Type B pancreatic cell (in vitro differentiated cells): ENCODE measurements around the gene KIF4B. TPM values are rescaled to one million over a fixed set of nuclear protein-coding genes. Genes with fewer than 3 reads are reported as not detected.

Experiments
- DNase-seq: peaks from one replicate; pipeline ENCODE4 v3.0.0; 2021; ENCODE audit warnings: mixed read lengths; ENCODE audit not compliant: unreplicated experiment; ENCODE audit errors: extremely low spot score
- H3K27ac Mint-ChIP-seq: 2 replicates; pipeline ENCODE4 v1.8.0; 2021; ENCODE audit warnings: mild to moderate bottlenecking, mixed read lengths
- H3K27me3 Mint-ChIP-seq: 2 replicates; pipeline ENCODE4 v1.8.0; 2021; ENCODE audit warnings: mixed read lengths
- H3K36me3 Mint-ChIP-seq: 2 replicates; pipeline ENCODE4 v1.8.0; 2021; ENCODE audit warnings: mixed read lengths
- H3K4me1 Mint-ChIP-seq: one replicate; pipeline ENCODE4 v1.8.0; 2021; ENCODE audit warnings: mixed read lengths; ENCODE audit not compliant: unreplicated experiment
- H3K4me3 Mint-ChIP-seq: 2 replicates; pipeline ENCODE4 v1.8.0; 2021; ENCODE audit warnings: mild to moderate bottlenecking, mixed read lengths
- H3K9me3 Mint-ChIP-seq: 2 replicates; pipeline ENCODE4 v1.8.0; 2021; ENCODE audit warnings: mixed read lengths
- total RNA-seq: library from RNA; stranded (reverse); gene quantifications from 2 replicates; pipeline ENCODE4 v1.2.1, GENCODE V29; 2021; ENCODE audit warnings: low replicate concordance
- TF ChIP-seq, protein P1 (sequence below): fragments of 200-600 bp; sonication (generic); conservative IDR thresholded peaks from 2 replicates; pipeline ENCODE4 v1.5.0; 2021; ENCODE audit warnings: antibody characterized with exemption, mild to moderate bottlenecking

KIF4B gene
- total RNA-seq, 1 donor from 2014 or later = 0.17 TPM

DNA sequence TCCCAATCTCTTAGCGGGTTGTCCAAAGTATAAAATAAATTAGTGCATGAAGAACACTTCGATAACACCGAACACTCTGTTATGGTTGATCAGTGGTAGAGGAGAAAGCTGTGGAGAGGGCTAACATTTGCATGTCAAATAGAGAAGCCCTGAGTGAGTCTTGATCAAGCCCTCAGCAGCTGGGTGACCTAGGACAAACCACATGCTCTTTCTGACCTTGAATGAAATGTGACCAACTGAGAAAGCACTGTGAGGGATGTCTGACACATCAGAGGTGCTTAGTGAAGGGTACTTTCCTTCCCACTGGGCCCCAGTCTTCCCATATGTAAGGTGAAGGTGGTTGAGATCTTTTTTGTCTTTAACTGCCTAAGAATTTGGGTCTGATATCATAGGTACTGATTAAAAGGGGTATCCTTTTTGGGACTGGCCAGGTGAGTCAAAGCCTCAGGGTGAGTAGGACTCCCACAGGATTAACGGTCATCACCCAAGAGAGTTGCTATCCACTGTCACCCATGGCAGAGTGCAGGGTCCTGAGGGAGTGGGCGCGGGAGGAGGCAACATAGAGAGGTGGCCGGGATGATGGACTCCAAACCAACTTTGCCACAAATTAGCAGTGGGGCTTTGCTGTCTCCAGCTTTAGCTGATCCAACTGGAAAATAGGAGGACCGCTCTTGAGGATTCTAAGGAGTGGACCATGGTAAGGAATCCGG lies 53.5 kb downstream of the KIF4B start:
- no peak overlapping the region for H3K4me3 Mint-ChIP-seq
- no peak for DNase-seq
- H3K27ac Mint-ChIP-seq = no peak overlapping the region
- no peaks in the 10 kb centered on the region for H3K4me1 Mint-ChIP-seq
- H3K36me3 Mint-ChIP-seq = no peaks in the 10 kb centered on the region
- H3K9me3 Mint-ChIP-seq = no peaks in the 10 kb centered on the region
- TF ChIP-seq, protein P1, sequence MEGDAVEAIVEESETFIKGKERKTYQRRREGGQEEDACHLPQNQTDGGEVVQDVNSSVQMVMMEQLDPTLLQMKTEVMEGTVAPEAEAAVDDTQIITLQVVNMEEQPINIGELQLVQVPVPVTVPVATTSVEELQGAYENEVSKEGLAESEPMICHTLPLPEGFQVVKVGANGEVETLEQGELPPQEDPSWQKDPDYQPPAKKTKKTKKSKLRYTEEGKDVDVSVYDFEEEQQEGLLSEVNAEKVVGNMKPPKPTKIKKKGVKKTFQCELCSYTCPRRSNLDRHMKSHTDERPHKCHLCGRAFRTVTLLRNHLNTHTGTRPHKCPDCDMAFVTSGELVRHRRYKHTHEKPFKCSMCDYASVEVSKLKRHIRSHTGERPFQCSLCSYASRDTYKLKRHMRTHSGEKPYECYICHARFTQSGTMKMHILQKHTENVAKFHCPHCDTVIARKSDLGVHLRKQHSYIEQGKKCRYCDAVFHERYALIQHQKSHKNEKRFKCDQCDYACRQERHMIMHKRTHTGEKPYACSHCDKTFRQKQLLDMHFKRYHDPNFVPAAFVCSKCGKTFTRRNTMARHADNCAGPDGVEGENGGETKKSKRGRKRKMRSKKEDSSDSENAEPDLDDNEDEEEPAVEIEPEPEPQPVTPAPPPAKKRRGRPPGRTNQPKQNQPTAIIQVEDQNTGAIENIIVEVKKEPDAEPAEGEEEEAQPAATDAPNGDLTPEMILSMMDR = no peak
- peaks cover 7% of the 10 kb centered on the region for H3K27me3 Mint-ChIP-seq

Other genes starting within 250 kb of the KIF4B start
- 9.3 and 24.9 TPM in 2 replicates for gene FAXDC2, start 163.2 kb upstream of the KIF4B start, total RNA-seq
- gene CNOT8, start 155.1 kb upstream of the KIF4B start, total RNA-seq = 41.4 and 51.5 TPM in 2 replicates
- gene GEMIN5, start 75.5 kb upstream of the KIF4B start, total RNA-seq = 13.8 and 22.5 TPM in 2 replicates
- 41.1 and 54.9 TPM in 2 replicates for gene MRPL22, start 72.7 kb upstream of the KIF4B start, total RNA-seq